ENCODE results near the gene GHITM. TPM values are rescaled to one million over a fixed set of nuclear protein-coding genes. Genes with fewer than 3 reads are reported as not detected.

Gene GHITM
- total and polyA plus RNA-seq, 2 of the 13 experiments (the other 11 are each of a cell fraction or from before 2014, with no cell fraction given) = 163 to 212 TPM

GRCh38 chr10:84193327-84193726, 54.0 kb downstream of the GHITM start (continued):
- TF ChIP-seq LRRFIP1 (CRISPR knock-in tag; conservative IDR thresholded peaks at IDR 0.05) = no peak
- no peak for TF ChIP-seq RBM39 (IDR thresholded peaks at IDR 0.05; ENCODE audit: low read depth, low read length, poor library complexity, severe bottlenecking)
- TF ChIP-seq THAP11 (CRISPR knock-in tag; IDR thresholded peaks at IDR 0.05) = no peak

- DNase-seq (ENCODE audit: low spot score) (no peak), FAIRE-seq (no peak), ATAC-seq (no peak)
- CTCF ChIA-PET (ENCODE audit: low intra/inter-chr PET ratio, low total read pairs) = no interaction called here
- 0 out of 2 replicates have a peak overlapping the region, but pooled peaks have one; percentile 23 for H3K4me2 ChIP-seq (ENCODE audit: low read depth, low read length)
- no peaks in the 10 kb centered on the region for H3K4me1 ChIP-seq (ENCODE audit: insufficient read depth, low read length)
- WGBS (ENCODE audit: low lambda C conversion rate) = 50% methylated on average over 5 of the region's 5 CpGs
- peak overlapping the region in 1 of 3 experiments; percentile 28; a peak in 1 of 6 replicates for H3K4me3 ChIP-seq (replicated peaks in 1 of 3; ENCODE audit: insufficient read depth in 1 of 3, low read depth in 2 of 3, low read length in 3 of 3)
- H4K20me1 ChIP-seq (ENCODE audit: insufficient read depth, low read length) = no peaks in the 10 kb centered on the region
- no peak overlapping the region for H2AFZ ChIP-seq (ENCODE audit: low read length)
- intact Hi-C loops (cut with micrococcal nuclease; ENCODE audit: unreplicated experiment) = no loop called here
- no TSS peak for BruUV-seq (replicated peaks)
- TF ChIP-seq ZNF543 (CRISPR knock-in tag; IDR thresholded peaks at IDR 0.05) (no peak), BRF2 (CRISPR knock-in tag; IDR thresholded peaks at IDR 0.05) (no peak), ZBED4 (CRISPR knock-in tag; IDR thresholded peaks at IDR 0.05; ENCODE audit: borderline replicate concordance) (no peak), ZNF839 (CRISPR knock-in tag; IDR thresholded peaks at IDR 0.05; ENCODE audit: borderline replicate concordance) (no peak), SRF (IDR thresholded peaks at IDR 0.05; ENCODE audit: low read depth, low read length) (no peak)
- no peaks in the 10 kb centered on the region for H3K79me2 ChIP-seq (ENCODE audit: insufficient read depth, low read length)
- no peak overlapping the region for H3K27ac ChIP-seq (ENCODE audit: extremely low read length, insufficient read depth, low read length)
- in situ Hi-C loops (cut with HindIII; ENCODE audit: extremely low pct_ligation_motif_present, low pct_unique_long_range_greater_than_20kb) = no loop called here
- H3K36me3 ChIP-seq (replicated peaks in 1 of 2; ENCODE audit: control insufficient read depth in 1 of 2, insufficient read depth in 2 of 2, low read length in 2 of 2) = no peaks in the 10 kb centered on the region
- no peaks in the 10 kb centered on the region for H3K9me3 ChIP-seq (ENCODE audit: low read length)
- peaks cover 10 to 63% of the 10 kb centered on the region in 2 experiments for H3K27me3 ChIP-seq (ENCODE audit: control insufficient read depth in 1 of 2, insufficient read depth in 2 of 2, low read length in 2 of 2)
- POLR2A ChIA-PET = no interaction called here
- no peak overlapping the region for H3K9ac ChIP-seq (ENCODE audit: insufficient read depth, low read depth, low read length)
Observed at GRCh38 chr10:84193846-84194423, 54.6 kb downstream of the GHITM start.

Data from HepG2 (cell line).